HK-2 (cell line): ENCODE data around the gene RRP12.
"Not testable (repeated sequence)": the region's sequence is repeated elsewhere in the genome, so short reads cannot be mapped to it uniquely, and the experiment has no call there.

Experiments used
- DNase-seq: peaks from one replicate; pipeline ENCODE4 v3.0.0-alpha.2; 2018; ENCODE audit not compliant: unreplicated experiment

Gene RRP12

DNA sequence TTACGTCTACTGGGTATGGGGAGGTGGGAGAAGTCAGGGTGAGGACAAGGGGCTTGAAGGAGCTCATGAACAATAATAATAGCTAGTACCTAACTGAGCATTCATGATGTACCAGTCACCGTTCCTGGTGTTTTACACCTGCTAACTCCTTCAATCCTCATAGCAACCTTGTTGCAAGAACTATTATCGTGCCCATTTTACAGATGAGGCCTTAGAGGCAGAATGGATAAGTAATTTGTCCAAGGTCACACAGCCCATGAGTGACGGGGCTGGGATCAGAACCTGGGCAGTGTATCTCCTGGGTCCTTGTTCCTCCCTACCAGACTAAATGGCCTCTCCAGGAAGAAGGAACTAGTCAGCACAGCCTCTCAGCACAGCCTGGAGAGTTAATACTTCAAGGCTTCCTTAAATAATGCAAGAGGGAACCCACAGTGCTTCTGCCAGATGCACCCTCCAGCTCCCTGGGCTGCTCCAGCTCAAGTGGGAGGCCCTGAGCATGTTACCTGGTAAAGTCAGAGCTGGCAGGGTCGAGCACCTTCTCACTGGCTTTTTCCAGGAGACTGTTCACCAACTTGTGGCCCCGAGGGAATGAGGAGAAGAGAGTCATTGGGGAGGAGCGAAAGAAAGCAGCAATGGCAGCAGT, 28.8 kb downstream of the RRP12 start:
- no peak for DNase-seq

DNA sequence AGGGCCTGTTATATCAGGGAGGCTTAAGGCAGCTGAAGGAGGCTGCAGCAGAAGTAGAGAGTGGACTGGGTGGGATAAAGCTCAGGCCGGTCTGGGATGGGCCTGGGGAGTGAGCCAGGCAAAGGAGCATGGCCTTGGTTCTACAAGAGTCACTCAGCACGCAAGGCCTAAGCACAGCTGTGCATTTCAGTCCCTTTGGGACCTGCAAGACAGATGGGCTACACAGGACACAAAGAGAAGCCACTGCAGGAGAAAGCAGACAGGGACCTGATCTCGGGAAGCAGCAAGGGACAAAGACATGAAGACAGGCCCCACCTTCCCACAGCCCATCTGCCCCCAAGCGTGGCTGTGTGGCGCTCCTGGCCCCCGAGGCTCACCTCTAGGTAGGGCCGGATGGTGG, 29.4 kb downstream of the RRP12 start:
- DNase-seq: no peak

- DNase-seq: no peak
These were observed 34.0 kb downstream of the RRP12 start for GRCh38 chr10:97367126-97367649.

GRCh38 chr10:97366572-97366971, 34.6 kb downstream of the RRP12 start:
- no peak for DNase-seq

DNA sequence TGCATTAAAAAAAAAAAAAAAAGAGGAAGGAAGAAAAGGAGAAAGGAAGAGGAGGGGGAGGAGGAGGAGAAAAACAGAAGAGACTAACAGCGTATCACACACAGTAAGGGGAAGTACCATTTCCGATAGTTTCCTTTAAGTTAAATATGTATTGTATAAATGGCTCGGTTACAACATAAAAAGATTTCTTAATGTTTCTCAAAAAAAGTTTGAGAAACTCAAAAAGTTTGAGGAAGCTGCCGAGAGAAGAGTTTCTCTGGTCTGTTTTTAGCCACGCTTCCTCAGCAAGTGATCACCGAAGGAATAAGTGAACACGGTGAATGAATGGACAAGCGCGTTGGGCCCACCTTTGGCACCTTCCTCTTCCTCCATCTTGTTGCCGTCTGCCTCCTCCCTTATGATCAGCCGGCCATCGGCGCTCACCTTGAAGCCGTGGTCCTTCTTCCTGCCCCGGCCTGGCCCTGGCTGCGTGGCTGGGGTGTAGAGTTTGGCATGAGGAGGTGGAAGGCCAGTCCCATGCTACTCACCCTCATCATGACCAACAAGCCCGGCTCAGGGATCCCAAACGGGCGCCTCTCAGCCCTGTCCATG, 35.3 kb downstream of the RRP12 start:
- DNase-seq: no peak

- no peak for DNase-seq
These were observed 38.1 kb downstream of the RRP12 start for GRCh38 chr10:97363071-97363470.

DNA sequence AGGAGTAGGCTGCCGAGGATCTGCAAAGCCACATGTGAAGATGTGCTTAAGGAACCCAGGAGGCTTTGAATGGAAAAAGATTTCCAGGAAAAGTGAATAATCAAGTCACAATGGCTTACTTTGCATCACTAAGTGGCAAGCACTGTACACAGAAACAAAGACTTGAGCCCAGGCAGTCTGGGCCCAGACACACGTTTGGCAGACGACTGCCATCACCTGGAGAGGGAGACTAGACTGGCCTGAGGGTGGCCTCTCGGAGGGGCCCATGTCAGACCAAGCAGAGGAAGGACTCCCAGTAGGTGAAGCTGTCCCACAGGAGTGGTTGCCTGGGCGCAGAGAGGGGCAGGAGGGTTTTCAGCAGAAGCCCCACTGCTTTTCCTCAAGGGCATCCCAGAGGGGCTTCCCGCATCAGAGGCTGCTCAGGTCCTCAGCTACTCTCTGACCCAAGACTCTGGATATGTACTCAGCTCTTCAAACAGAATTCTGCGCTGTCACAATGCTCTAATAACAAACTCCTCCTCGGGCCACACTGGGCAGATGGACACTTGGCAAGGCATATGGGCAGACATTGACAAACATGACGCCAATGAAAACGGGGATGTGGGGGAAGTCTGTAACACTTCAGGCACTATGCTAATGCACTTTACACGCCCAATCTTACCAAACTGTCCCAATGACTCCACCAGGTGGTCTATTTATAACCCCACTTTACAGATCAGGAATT, 38.7 kb downstream of the RRP12 start:
- DNase-seq: no peak

DNA sequence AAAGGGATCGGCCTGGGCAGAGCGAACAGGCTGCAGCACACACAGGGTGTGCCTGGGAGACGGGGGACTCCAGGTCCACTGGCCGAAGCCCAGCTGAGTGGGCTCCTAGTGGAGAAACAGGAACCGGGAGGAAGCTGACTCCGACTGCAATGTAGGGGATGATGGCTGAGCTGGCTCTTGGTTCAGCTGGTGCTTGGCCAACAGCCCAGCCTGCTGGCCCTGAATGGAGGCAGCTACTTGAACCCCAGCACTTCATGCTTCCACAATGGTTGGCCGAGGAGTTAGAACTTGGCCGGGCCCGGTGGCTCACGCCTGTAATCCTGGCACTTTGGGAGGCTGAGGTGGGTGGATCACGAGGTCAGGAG, 39.6 kb downstream of the RRP12 start:
- no peak for DNase-seq

DNA sequence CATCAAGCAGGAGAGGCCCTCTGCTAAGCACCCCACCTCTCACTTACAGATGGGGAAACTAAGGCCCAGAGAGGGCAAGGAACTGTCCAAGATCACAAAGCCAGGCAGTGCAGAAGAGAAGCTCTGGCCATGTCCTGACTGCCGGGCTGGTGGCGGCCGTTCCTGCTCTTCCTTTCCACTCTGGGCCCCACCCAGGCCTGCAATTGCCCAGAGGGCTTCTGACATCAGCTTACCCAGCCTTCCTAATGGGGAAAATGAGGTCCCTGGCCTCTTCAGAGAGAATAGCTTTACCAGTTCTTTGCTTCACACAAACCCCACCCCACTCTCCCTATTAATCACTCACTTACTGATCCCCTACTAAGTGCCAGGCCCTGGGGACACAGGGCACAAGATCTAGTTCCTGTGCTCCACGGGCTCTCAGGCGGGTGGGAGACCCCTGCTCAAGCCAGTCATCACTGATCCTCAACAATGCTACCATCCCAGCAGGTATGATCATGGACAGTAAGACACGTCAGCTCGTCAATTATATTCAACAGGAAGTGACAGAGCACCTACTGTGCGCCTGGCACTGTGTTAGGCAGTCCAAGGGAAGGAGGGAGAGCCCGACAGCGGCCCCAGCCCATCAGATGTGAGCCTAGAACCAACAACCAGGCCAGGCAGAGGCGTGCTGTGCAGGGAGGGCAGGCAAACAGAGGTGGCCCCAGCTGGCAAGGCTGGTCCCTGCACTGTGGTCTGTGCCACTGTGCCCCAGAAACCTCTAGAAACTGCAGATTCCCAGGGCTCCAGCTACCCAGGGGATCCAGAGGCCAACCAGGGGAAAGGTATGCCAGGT, 40.2 kb downstream of the RRP12 start:
- no peak for DNase-seq

- DNase-seq: no peak
These were observed 42.4 kb downstream of the RRP12 start for GRCh38 chr10:97358781-97359180.

DNA sequence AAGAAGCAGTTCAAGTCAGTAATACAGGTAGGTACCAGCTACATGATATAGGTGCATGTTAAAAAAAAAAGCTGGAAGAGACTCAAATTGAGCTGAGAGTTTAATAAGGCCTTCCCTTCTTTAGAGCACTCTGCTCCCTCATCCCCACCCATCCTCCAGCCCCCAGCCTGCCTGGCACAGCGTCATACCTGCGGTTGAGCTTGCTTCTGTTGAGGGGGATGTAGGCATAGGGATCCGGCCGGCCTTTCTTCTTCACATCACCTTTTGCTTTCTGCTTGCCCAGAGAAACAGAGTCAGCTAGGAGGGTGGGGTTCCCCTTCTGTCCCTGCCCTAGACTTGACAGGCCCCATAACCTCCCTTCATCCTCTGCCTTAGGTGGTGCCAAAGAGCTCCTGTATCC, 42.8 kb downstream of the RRP12 start:
- DNase-seq: no peak

GRCh38 chr10:97356918-97357317, 44.2 kb downstream of the RRP12 start:
- no peak for DNase-seq

- DNase-seq: no peak
These were observed 44.7 kb downstream of the RRP12 start for GRCh38 chr10:97356318-97356914.

DNA sequence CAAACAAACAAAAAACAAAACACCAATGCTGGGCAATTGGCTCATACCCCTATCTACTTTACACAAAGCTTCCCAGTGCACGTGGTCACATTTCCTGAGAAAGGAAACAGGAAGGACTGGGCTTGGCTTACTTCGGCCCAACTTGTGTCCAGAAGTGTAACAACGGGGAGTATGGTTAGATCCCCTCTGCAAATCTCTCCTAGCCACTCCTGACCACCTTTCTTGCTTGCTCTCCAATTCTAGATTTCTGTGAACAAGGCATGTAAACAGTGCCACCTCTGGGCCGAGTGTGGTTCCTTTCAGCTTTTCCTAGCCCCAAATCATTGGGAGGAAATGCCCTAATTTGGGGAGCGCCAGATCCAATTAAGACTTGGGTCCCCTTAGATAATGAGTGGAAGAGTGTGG, 45.6 kb downstream of the RRP12 start:
- no peak for DNase-seq

GRCh38 chr10:97353945-97354344, 47.2 kb downstream of the RRP12 start:
- DNase-seq: no peak

DNA sequence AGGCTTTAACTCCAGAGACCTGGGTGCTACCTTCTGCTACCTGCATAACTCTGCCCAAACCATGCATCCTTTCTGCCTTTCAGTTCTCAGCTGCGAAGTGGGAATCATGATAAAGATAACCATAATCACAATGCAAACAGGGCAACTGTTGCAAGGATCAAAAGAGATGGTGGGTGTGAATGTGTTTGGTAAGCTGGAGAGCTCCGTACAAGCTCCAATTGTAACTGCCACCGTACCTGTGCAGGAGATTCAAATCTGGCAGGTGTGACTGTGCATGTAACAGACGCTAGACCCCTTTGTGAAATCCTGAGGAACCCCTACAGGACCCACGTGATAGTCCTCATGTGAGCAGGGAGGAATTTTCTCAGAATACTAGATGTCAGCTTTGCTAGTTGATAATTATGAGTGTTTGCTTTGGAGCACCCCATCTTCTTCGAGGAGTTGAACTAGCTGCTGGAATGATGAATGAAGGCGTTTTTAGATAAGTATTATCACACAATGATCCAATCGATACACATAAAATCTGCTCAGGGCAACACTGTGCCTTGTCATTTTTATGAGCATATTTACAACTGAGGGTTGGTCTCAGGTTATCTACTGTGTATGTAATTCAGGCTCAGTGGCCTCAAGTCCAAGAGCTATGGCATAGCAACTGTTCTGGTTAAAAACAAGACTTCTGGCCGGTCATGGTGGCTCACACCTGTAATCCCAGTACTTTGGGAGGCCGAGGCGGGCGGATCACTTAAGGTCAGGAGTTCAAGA, 51.2 kb downstream of the RRP12 start:
- DNase-seq: no peak

DNA sequence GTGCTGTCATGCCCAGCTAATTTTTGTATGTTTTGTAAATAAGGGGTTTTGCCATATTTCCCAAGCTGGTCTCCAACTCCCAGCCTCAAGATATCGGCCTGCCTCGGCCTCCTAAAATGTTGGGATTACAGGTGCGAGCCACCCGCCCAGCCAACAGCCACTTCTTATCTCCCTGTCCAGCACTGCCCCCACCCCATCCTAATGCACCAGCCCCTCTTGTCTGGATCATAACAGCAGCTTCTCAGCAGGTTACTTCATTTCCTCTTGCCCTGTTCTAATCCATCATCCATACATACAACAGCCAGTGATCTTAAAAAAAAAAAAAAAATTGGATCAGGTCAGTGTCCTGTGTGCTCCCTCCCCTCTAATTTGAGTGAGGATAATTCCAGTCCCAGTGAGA, 53.8 kb downstream of the RRP12 start:
- no peak for DNase-seq

DNA sequence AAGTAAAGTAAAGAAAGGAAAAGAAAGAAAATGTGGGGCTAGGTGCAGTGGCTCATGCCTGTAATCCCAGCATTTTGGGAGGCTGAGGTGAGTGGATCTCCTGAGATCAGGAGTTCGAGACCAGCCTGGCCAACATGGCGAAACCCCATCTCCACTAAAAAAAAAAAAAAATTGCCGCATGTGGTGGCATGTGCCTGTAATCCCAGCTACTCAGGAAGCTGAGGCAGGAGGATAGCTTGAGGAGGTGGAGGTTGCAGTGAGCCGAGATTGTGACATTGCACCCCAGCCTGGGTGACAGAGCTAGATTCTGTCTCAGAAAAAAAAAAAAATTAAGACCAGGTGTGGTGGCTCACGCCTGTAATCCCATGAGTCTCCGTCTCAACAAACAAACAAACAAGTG, 57.5 kb downstream of the RRP12 start:
- DNase-seq: not testable (repeated sequence)

DNA sequence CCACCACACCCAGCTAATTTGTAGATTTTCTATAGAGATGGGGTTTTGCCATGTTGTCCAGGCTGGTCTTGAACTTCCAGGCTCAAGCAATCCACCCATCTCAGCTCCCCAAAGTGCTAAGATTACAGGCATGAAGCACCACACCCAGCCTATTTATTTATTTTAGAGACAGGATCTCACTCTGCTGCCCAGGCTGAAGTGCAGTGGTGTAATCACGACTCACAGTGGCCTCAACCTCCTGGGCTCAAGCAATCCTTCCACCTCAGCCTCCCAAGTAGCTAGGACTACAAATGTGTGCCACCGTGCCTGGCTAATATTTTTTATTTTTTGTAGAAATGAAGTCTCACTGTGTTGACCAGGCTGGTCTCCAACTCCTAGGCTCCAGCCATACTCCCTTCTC, 59.7 kb downstream of the RRP12 start:
- no peak for DNase-seq

DNA sequence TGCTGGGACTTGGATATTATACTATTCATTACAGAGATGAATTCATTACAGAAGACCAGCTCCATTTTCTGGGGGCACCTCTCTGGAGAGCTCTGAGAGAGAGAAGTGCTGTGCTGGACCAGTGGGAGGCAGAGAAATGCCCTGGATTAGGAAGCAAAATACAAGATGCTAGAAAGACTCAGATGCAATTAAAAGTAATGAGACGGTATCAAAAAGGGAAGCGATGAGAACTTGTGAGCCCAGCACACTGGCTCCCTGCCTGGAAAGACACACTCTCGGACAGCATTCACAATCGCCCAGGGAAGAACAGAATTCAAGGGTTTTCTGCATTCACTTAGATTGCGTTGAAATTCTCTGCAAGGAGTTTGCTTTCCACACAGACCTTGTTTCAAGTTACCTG, 63.1 kb downstream of the RRP12 start:
- DNase-seq: no peak
